Stimulated activated CD4-positive, alpha-beta T cell treated with anti-CD3 and anti-CD28 coated beads, Interleukin-1b, Interleukin-23, amount 100 ng/mL, for 4 hours (primary cell): ENCODE measurements around the gene GCSAM.

Source experiments
- DNase-seq, 2 donors: peaks; one replicate each; pipeline ENCODE4 v3.0.0-alpha.2; 2020; ENCODE audit warnings: low read depth in 2 of 2

The GCSAM gene

DNA sequence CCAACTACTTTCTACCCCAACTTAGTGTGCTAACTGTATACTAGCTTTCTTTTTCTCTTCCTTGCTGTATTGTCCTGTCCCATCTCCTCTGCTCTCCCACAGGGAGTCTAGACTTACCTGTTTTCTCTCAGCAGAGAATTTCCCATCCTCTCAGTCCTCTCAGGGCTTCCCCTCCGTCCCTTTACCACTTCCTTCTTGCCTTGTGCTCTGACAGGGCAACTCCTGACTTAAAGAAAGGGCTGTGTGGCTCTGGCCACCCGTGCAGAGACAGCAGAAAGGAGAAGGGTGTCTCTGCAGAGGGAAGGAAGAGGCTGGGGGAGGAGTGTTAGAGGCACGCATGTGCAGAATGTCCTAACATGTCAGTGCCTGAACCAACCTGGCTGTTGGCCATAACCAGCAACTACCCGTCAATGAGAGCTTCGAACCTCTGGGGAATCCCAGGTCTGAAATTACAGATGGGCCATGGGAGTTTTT, at the start of gene GCSAM:
TSS of gene GCSAM (minus strand) at position 274 of the 474 bp plus-strand sequence. CDS start at position 146, 128 bp downstream.
- DNase-seq, result peak; percentile 19 to 42

DNA sequence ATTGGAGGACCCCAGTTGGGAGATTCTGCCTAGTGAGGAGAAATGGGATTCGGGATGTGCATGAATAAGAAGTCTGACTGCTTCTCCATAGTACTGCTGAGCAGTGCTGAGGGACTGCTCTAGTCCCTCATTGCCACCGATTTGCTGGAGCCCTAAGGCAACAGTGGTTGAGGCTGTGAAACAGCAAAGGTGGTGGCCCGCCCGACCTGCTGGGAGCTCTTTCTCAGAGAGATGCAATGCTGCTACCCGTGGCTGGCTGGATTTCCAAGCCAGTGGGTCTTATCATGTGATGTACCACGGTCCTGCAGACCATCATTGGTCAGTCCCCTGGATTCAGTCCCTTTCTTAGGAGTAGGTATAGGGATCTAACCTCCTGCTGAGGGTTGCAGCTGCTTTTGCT, 42.6 kb upstream of the GCSAM start:
- DNase-seq, result no peak

- DNase-seq, result no peak
These were observed 42.0 kb upstream of the GCSAM start for GRCh38 chr3:112175037-112175436.

- no peak for DNase-seq
These were observed 38.1 kb upstream of the GCSAM start for GRCh38 chr3:112171144-112171543.

DNA sequence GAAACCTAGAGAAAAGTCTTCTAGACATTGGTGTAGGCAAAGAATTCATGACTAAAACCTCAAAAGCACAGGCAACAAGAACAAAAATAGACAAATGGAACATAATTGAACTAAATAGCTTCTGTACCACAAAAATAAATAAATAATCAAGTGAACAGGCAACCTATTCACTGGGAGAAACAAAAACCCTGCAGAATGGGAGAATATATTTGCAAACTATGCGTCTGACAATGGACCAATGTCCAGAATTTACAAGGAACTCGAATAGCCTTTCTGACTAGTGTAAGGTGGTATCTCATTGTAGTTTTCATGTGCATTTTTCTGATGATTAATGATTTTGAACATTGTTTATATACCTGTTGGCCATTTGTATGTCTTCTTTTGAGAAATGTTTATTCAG, 37.0 kb upstream of the GCSAM start:
- no peak for DNase-seq

- DNase-seq, result no peak
These were observed 34.7 kb upstream of the GCSAM start for GRCh38 chr3:112167758-112168157.

DNA sequence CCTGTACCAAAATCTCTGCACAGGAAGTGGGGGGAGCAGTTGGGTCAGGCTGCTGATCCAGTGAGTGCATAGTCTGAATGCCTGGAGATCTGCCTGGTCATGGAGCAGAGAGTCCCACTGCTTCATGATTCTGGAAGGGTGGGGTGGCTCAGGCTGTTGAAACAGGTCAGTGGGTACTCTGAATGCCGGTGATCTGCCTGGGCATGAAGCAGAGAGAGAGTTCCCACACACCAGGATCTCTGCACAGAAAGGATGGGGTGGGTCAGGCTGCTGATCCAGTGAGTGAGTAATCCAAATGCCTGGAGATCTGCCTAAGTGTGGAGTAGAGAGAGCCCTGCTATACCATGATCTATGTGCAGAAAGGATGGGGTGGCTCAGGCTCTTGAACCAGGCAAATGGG, 16.1 kb upstream of the GCSAM start:
- DNase-seq, result no peak

DNA sequence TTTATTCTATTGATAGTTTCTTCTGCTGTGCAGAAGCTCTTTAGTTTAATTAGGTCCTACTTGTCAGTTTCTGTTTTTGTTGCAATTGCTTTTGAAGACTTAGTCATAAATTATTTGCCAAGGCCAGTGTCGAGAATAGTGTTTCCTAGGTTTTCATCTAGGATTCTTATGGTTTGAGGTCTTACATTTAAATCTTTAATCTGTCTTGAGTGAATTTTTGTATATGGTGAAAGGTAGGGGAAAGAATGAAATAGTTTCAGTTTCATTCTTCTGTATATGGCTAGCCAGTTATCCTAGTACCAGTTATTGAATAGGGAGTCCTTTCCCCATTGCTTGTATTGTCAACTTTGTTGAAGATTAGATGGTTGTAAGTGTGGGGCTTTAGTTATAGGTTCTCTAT, 10.6 kb upstream of the GCSAM start:
- DNase-seq, result no peak

GRCh38 chr3:112143251-112143650, 10.2 kb upstream of the GCSAM start:
- DNase-seq, result no peak

DNA sequence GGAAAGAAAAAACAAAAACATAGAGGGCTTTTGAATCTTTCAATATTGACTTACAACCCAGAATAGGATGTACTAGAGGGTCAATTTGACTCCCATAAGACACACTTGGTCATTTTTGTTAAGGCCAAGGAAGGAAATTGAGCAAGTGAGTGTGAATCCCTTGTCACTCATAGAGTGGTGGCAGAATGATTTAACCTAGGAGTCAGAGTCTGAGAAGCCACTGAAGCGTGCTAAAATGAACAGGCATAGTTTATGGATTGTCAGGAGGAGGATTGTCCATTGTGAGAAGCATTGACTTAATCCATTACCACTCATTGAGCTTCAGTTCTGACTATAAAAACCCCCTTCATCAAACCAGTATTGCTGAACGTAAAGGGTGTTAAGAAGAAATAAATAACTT, 8.2 kb upstream of the GCSAM start:
- DNase-seq, result no peak

- DNase-seq, result no peak
These were observed 7.5 kb upstream of the GCSAM start for GRCh38 chr3:112140584-112140983.

DNA sequence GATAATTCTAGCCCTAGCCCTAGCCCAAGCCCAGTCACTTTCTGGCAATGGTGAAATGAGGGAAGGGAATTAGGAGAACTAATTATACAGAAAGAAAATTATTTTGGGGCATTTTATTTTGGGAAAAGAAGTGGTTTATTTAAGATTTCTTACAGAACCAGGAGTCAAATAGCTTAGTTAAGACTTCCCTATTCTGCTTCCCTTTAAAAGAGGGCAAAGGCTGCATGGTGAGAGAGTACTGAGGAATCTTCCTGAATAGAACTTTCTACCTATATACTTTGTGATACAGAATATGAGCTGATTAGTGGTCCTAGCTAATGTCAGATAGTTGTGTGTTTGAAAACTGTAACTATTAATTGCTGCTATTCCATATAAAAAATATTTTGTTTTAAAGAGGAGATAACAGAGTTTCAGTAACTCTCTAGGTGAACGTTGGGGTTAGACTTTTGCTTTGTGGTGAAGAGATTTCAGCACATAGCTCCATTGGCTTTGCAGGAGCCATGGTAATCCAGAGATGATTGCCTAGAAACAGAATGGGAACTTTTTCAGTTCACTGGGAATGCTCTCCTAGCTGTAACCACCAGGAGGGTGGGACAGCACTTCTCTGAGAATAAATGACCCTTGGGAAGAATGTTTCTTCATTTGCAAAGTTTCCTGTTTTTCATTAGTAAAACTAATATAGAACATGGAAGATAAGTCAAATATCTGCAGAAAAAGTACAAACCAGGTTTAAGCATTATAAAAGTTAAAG, 5.3 kb upstream of the GCSAM start:
- DNase-seq, result no peak

DNA sequence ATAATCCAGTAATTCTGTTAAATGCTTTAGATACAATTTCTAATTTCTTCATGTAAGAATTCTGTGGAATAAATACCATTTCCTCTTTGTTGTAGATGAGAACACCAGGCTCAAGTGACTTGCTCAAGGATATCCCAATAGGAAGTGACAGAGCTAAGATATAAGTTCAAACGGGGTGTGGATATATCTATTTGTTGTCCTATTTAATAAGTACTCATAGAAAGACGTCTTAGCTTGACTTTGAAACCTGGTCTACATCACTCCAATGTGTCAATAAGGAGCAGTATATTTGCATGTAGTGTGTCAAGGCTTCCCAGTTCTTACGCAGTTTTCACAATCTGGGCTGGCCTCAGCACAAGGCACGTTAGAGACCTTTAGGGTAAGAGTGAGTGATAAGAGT, 4.7 kb upstream of the GCSAM start:
- no peak for DNase-seq

- peak in 1 of 2 donors; percentile 24 for DNase-seq
These were observed 4.1 kb upstream of the GCSAM start for GRCh38 chr3:112136959-112137693.

DNA sequence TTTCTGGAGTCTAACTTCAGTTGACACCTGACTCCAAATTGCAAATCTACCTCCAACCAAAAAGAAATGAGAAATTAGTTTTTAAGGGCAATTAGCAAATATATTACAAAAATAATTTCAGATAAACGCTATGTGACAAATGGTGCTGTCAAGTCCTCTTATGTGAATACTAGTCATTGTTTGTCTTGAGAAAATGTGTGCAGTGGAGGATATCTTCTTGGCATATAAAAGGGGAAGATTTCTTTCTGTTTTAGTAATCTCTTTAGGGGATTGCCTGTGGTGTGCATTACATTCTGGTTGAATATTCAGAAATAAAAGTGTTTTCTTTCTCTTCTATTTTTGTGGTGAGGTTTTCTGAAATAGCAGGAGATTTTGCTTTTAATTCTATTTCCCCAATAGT, 3.0 kb upstream of the GCSAM start:
- DNase-seq, result no peak

DNA sequence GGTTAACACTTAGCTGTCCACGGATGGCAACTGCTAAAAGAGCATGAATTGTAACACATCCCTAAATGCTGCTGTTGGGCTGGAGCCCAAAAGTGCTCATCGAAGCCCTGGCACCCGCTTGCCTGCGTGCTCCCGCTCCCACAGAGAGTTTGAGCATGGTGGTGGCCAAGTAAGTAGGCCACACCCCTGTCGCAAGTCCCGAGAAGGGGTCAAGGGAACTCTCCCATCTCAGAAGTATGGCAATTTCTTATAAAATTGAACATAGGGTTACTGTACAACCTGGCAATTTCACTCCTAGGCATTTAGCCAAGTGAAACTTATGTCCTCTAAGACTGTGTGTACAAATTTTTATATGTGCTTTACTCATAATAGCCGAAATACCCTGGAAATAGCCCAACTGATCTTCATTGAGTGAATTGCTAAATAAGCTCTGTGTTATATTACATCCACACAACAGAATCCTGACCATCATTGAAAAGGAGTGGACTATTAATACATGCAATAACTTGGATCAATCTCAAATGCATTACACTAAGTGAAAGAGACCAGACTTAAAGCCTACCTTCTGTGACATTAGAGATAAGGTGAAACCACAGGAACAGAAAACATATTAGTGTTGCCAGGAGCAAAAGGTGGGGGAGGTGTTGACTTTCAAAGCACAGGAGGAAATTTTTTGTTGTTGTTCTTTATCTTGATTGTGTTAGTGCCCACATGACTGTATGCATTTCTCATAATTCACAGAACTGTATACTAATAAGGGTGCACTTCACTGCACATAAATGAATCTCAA, 1.5 kb upstream of the GCSAM start:
- no peak for DNase-seq

DNA sequence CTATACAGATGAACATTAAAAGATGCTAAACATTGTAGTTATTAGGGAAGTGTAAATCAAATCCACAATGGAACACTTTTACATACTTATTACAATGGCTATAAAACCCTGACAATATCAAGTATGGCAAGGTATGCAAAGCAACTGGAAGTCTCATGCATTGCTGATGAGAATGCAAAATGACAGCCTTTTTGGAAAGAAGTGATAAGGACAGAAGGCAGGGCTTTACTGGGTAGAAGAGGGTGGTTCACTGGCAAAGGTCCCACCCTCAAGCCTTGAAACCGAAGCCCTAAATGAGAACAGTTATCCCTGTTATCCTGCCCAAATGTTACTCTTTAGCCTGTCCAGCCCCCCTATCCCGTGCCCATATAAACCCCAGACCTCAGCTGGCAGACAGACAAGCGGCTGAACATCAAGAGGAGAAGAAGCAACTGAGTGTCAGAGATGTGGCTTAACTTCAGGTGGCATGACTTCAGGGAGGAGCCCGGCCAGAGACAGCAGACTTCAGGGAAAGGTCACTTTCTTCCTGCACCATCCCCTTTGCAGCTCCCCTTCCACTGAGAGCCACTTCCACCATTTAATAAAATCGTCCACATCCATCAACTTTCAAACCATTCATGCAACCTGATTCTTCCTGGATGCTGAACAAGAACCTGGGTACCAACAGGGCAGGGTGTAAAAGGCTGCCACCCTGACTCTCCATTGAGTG, 732 bp upstream of the GCSAM start:
- no peak for DNase-seq

GRCh38 chr3:112132554-112132953, 494 bp downstream of the GCSAM start:
- no peak for DNase-seq

DNA sequence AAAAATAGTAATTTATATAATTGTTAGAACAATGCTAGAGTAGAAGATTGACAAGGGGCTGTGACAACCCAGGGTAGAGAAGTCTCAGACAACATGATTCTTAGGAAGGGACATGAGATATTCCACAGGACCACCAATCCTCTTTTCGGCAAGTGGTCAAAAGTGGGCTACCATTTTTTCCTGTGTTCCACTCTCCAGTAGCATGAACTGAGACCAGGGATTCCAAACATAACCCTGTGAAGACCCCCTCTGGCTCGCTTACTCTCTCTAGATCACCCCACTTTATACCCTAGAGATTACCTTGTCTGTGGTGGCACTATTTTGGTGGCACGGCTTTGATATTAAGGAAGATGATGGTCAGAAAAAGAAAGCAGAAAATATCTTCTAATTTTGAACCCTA, 960 bp downstream of the GCSAM start:
- DNase-seq, result no peak

GRCh38 chr3:112131111-112131510, 1.9 kb downstream of the GCSAM start:
- no peak for DNase-seq

DNA sequence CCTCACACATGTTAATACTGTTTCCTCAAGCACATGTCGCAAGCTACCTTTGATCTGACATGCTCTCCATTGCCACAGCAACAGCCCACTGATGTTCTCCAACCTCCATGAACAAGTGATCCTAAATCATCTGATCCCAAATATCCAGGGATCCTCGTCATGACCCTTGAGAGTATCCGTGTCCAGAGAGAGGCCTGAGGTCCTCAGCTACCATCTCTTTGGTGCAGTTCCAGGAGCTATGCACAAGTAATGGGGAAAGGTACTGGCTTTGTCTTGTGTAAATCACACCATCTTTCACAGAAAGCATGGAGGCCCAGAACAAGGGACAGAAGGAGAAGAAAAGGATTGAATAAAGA, 2.4 kb downstream of the GCSAM start:
- no peak for DNase-seq
